HepG2 (cell line): Measurements from ENCODE around the gene SIX5. TPM values are rescaled to one million over a fixed set of nuclear protein-coding genes. Genes with fewer than 3 reads are reported as not detected.

Source experiments
- ARNT ChIP-seq: fragments of 450-650 bp; IDR thresholded peaks from 2 replicates; pipeline ENCODE4 v1.6.1; 2017
- BCL6 ChIP-seq: IDR thresholded peaks from 2 replicates; pipeline ENCODE4 v1.6.1; 2016; ENCODE audit warnings: missing genetic modification reagents, missing compliant biosample characterization
- BRD4 ChIP-seq: sonication (generic); formaldehyde crosslinking; IDR thresholded peaks from 2 replicates; pipeline ENCODE4 v1.4.0; 2020; ENCODE audit warnings: missing genetic modification reagents
- CC2D1A ChIP-seq: sonication (generic); formaldehyde crosslinking; IDR thresholded peaks from 2 replicates; pipeline ENCODE4 v1.8.1; 2023; ENCODE audit warnings: mild to moderate bottlenecking, missing genetic modification reagents
- CHD2 ChIP-seq: IDR thresholded peaks from 2 replicates; pipeline ENCODE4 v1.6.1; 2011; ENCODE audit warnings: low read depth, low read length, improper control_type of control experiment
- GATAD1 ChIP-seq: IDR thresholded peaks from 2 replicates; pipeline ENCODE4 v1.6.1; 2016; ENCODE audit warnings: missing genetic modification reagents, missing compliant biosample characterization
- GLI4 ChIP-seq: sonication (generic); formaldehyde crosslinking; IDR thresholded peaks from 2 replicates; pipeline ENCODE4 v1.5.1; 2020; ENCODE audit warnings: missing genetic modification reagents, mild to moderate bottlenecking, moderate library complexity, borderline replicate concordance
- HIVEP1 ChIP-seq: sonication (generic); formaldehyde crosslinking; IDR thresholded peaks from 2 replicates; pipeline ENCODE4 v1.4.0; 2020; ENCODE audit warnings: mild to moderate bottlenecking, missing genetic modification reagents
- HNF4G ChIP-seq, 2 experiments: sonication (generic) in 1 of 2; formaldehyde crosslinking in 1 of 2; IDR thresholded peaks; 2 replicates each; pipeline versions ENCODE4 v1.4.0 to v1.6.1; 2011 to 2020; ENCODE audit warnings: borderline replicate concordance in 2 of 2, low read depth in 2 of 2, mild to moderate bottlenecking in 2 of 2, low read length in 1 of 2, missing genetic modification reagents in 1 of 2, moderate library complexity in 1 of 2
- KDM3A ChIP-seq: IDR thresholded peaks from 2 replicates; pipeline ENCODE4 v1.6.1; 2018; ENCODE audit warnings: low read depth, missing compliant biosample characterization
- KLF9 ChIP-seq: IDR thresholded peaks from 2 replicates; pipeline ENCODE4 v1.6.1; 2016; ENCODE audit warnings: low read depth
- MIER3 ChIP-seq: IDR thresholded peaks from 2 replicates; pipeline ENCODE4 v1.6.1; 2016; ENCODE audit warnings: missing compliant biosample characterization, borderline replicate concordance
- SIX4 ChIP-seq: sonication (generic); formaldehyde crosslinking; IDR thresholded peaks from 2 replicates; pipeline ENCODE4 v1.4.0; 2020; ENCODE audit warnings: missing genetic modification reagents
- SMAD1 ChIP-seq: sonication (generic); formaldehyde crosslinking; IDR thresholded peaks from 2 replicates; pipeline ENCODE4 v1.4.0; 2020; ENCODE audit warnings: missing genetic modification reagents, low read depth, mild to moderate bottlenecking, borderline replicate concordance
- SRF ChIP-seq: IDR thresholded peaks from 2 replicates; pipeline ENCODE4 v1.6.1; 2011; ENCODE audit warnings: mild to moderate bottlenecking, low read depth, low read length, moderate library complexity
- THAP9 ChIP-seq: sonication (generic); formaldehyde crosslinking; IDR thresholded peaks from 2 replicates; pipeline ENCODE4; 2020; ENCODE audit warnings: missing genetic modification reagents, mild to moderate bottlenecking, borderline replicate concordance
- XRCC5 ChIP-seq: fragments of 200-400 bp; formaldehyde crosslinking; optimal IDR thresholded peaks from 2 replicates; pipeline ENCODE3; 2017; ENCODE audit warnings: mild to moderate bottlenecking, low read length
- ZFP82 ChIP-seq: sonication (generic); formaldehyde crosslinking; IDR thresholded peaks from 2 replicates; pipeline ENCODE4 v1.5.1; 2020; ENCODE audit warnings: mild to moderate bottlenecking, missing genetic modification reagents, borderline replicate concordance
- ZMYM2 ChIP-seq: sonication (generic); formaldehyde crosslinking; IDR thresholded peaks from 2 replicates; pipeline ENCODE4 v1.8.0; 2022; ENCODE audit warnings: mild to moderate bottlenecking, missing genetic modification reagents
- ZNF253 ChIP-seq: sonication (generic); formaldehyde crosslinking; IDR thresholded peaks from 2 replicates; pipeline ENCODE4 v1.8.0; 2022; ENCODE audit warnings: mild to moderate bottlenecking, missing genetic modification reagents, borderline replicate concordance
- ZNF737 ChIP-seq: sonication (generic); formaldehyde crosslinking; IDR thresholded peaks from 2 replicates; pipeline ENCODE4 v1.5.0; 2020; ENCODE audit warnings: missing genetic modification reagents, mild to moderate bottlenecking, borderline replicate concordance
- polyA plus RNA-seq, 8 experiments: library from polyadenylated mRNA; depleted of rRNA in 3 of 8; stranded (reverse) in 7 of 8; unstranded in 1 of 8; fragments of >200 nt; fragmentation: Illumina TruSeq in 4 of 8; extraction: Trizol in 4 of 8; gene quantifications; 2 replicates each; pipeline versions ENCODE4 v1.2.1 to v1.2.3, GENCODE V29; 2011 to 2016; ENCODE audit warnings: low read depth in 4 of 8, missing spikeins in 1 of 8, mixed read lengths in 1 of 8; ENCODE audit not compliant: insufficient read depth in 1 of 8
- total RNA-seq, 5 experiments: library from RNA; depleted of rRNA; stranded (reverse); fragments of >200 nt; fragmentation: Illumina TruSeq; extraction: Trizol; gene quantifications; 2 replicates each; pipeline ENCODE4 v1.2.3, GENCODE V29; 2016; ENCODE audit warnings: low read depth in 1 of 5
- TF ChIP-seq, protein P1 (sequence below): sonication (generic); formaldehyde crosslinking; IDR thresholded peaks from 2 replicates; pipeline ENCODE4 v1.8.1; 2023; ENCODE audit warnings: mild to moderate bottlenecking, inconsistent platforms, moderate library complexity, missing genetic modification reagents, borderline replicate concordance
- TF ChIP-seq, protein P2 (sequence below): sonication (generic); formaldehyde crosslinking; IDR thresholded peaks from 2 replicates; pipeline ENCODE4 v1.5.1; 2020; ENCODE audit warnings: missing genetic modification reagents, mild to moderate bottlenecking, borderline replicate concordance

SIX5 gene
- total and polyA plus RNA-seq, 2 of the 13 experiments (the other 11 are each of a cell fraction or from before 2014, with no cell fraction given), result 7.7 to 10.5 TPM

GRCh38 chr19:45770192-45771101, 1.4 kb upstream of the SIX5 start (continued):
- TF ChIP-seq HNF4G (IDR thresholded peaks at IDR 0.05; ENCODE audit: borderline replicate concordance, low read depth, low read length) (no peak), HNF4G (CRISPR knock-in tag; IDR thresholded peaks at IDR 0.05; ENCODE audit: borderline replicate concordance, low read depth) (no peak), THAP9 (CRISPR knock-in tag) (peak; percentile 73; the same call in 1 of the 2 replicates), HIVEP1 (peak; percentile 73; the same call in 1 of the 2 replicates), SIX4 (CRISPR knock-in tag) (no peak), KDM3A (peak; percentile 94), MIER3 (CRISPR knock-in tag) (peak; percentile 64; the same call in 1 of the 2 replicates), GLI4 (CRISPR knock-in tag) (no peak), SRF (no peak), ZNF253 (CRISPR knock-in tag) (0 out of 2 replicates have a peak, but pooled peaks have one; percentile 19), ZFP82 (no peak), BCL6 (CRISPR knock-in tag) (no peak; the same call in 1 of the 2 replicates), ZMYM2 (CRISPR knock-in tag) (no peak), ZNF737 (CRISPR knock-in tag) (no peak), CHD2 (no peak), SMAD1 (peak; percentile 52; the same call in 1 of the 2 replicates), KLF9 (CRISPR knock-in tag) (no peak), ARNT (no peak), XRCC5 (peak; percentile 70), GATAD1 (no peak; the same call in none of the 2 replicates), CC2D1A (no peak), BRD4 (no peak)
- TF ChIP-seq, protein P1, sequence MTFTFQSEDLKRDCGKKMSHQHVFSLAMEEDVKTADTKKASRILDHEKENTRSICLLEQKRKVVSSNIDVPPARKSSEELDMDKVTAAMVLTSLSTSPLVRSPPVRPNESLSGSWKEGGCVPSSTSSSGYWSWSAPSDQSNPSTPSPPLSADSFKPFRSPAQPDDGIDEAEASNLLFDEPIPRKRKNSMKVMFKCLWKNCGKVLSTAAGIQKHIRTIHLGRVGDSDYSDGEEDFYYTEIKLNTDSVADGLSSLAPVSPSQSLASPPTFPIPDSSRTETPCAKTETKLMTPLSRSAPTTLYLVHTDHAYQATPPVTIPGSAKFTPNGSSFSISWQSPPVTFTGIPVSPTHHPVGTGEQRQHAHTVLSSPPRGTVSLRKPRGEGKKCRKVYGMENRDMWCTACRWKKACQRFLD (CRISPR knock-in tag), result peak; percentile 51; the same call in 1 of the 2 replicates
- TF ChIP-seq, protein P2, sequence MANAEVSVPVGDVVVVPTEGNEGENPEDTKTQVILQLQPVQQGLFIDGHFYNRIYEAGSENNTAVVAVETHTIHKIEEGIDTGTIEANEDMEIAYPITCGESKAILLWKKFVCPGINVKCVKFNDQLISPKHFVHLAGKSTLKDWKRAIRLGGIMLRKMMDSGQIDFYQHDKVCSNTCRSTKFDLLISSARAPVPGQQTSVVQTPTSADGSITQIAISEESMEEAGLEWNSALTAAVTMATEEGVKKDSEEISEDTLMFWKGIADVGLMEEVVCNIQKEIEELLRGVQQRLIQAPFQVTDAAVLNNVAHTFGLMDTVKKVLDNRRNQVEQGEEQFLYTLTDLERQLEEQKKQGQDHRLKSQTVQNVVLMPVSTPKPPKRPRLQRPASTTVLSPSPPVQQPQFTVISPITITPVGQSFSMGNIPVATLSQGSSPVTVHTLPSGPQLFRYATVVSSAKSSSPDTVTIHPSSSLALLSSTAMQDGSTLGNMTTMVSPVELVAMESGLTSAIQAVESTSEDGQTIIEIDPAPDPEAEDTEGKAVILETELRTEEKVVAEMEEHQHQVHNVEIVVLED (CRISPR knock-in tag), result peak; percentile 78; the same call in 1 of the 2 replicates
